ENCODE data around the gene SUSD6.

- TF ChIP-seq EZH2 (IDR thresholded peaks at IDR 0.05; ENCODE audit: low read depth, unreplicated experiment) (no peak), CTCF (conservative IDR thresholded peaks at IDR 0.05; ENCODE audit: low read depth in 2 of 2) (no peak), POLR2AphosphoS5 (IDR thresholded peaks at IDR 0.05; ENCODE audit: low read depth) (no peak), EZH2phosphoT487 (IDR thresholded peaks at IDR 0.05; ENCODE audit: unreplicated experiment) (no peak), CREB1 (CRISPR knock-in tag; IDR thresholded peaks at IDR 0.05; ENCODE audit: low read depth) (no peak)
Observed at GRCh38 chr14:69708049-69708448, 96.7 kb downstream of the SUSD6 start.

Measured in GM23338 (cell line).